Stimulated activated CD4-positive, alpha-beta T cell treated with anti-CD3 and anti-CD28 coated beads, Interleukin-2, amount 100 ng/mL, for 4 hours (primary cell): Measurements from ENCODE around the gene SLF1.

Experiments used
- DNase-seq: peaks from one replicate; pipeline ENCODE4 v3.0.0-alpha.2; 2020; ENCODE audit warnings: low read depth

SLF1 gene

DNA sequence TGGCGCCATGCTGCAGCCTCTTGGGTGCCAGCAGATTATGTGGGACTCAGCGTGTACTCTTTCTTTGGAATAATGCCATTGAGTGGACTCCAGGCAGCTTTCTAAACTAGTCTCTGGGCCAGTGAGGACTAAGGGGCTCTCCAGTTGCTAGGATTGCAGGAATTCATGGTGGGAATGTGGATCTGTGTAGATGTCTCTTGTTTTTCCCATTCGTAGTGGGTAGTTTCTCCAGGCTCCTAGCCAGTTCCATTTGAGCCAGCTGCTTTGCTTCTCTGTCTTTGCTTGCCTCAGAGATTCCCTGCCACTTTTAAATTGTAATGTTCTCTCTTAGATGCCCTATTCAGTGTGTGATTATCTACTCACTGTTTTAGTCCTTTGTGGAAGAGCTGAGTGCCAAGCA, 42.6 kb downstream of the SLF1 start:
- no peak for DNase-seq

- DNase-seq, result no peak
Measured at GRCh38 chr5:94667937-94668336, 49.5 kb downstream of the SLF1 start.

- DNase-seq, result no peak
Measured at GRCh38 chr5:94670726-94671125, 52.3 kb downstream of the SLF1 start.

DNA sequence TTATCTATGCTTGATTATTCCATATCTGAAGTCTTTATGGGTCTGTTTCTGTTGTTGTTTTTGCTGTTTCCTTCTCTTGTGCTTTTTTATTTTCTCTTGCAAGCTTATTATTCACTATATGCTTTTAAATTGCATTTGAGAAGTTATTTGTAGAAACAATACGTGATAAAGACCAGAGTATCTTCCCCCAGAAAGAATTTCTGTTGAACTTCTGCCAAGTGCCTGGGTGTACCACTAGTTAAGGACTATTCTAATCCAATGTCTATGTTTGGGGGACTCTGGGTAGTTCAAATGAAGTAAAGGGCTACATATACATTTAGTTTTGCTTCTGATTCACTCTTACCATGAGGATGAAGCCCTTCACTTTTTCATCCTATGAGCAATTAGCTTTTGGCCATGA, 54.3 kb downstream of the SLF1 start:
- no peak for DNase-seq

GRCh38 chr5:94674490-94675382, 56.3 kb downstream of the SLF1 start:
- DNase-seq, result no peak

DNA sequence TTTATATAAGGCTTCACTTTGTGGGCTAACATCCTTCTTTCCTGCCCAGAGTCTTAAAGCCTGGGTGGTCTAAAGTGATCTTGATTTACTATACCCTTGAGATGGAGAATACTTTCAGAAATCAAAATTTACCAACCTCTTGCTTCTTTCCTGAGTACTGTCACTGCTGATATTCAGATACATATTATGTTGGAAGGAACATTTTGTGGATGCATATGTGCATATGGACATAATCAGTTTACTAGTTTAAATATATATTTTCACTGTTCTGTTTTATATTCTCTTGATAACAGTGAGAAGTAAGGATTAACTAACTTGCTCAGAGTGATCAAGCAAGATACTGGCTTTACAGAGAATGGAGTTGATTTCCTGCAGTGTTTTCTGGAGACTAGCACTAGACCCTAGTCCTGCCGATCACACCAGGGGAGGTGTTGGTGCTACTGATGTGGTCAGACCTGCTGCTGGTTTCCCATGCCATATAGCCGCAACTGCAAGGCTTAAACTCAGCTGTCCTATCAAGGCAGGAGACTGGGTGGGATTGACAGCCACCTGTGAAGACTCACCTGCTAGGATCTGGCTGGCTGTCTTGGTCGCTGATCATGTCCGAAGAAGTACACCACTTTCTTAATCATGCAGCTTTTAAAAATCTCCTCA, 57.6 kb downstream of the SLF1 start:
- DNase-seq, result no peak

DNA sequence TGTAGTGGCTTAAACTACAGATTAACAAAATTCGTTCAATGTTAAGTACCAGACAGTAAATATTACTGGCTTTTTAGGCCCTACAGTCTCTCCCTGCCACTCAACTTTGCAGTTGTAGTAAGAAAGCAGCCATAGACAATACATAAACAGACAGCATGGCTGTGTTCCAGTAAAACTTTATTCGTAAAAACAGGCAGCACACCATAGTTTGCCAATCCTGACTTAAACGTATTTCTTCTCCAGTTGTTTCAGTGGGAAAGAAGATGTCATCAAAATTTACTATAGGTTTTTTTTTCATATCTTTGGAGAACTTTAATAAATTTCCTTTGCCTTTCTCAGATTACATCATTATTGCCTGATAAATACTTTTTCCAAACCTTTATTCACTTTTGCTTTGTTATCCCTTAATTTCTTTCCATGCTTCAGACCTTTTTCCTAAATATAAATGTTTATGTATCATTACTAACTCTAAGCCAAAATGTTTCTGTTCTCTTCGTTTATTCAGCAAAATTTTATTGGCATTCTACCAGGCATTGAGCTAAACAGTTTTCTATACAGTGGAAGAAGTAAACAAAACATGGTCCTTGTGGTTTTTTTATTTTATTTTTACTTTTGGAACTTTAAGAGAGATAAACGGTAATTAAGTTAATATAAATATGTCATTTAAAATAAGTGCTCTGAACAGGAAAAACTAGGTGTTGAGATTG, 64.5 kb downstream of the SLF1 start:
- no peak for DNase-seq

DNA sequence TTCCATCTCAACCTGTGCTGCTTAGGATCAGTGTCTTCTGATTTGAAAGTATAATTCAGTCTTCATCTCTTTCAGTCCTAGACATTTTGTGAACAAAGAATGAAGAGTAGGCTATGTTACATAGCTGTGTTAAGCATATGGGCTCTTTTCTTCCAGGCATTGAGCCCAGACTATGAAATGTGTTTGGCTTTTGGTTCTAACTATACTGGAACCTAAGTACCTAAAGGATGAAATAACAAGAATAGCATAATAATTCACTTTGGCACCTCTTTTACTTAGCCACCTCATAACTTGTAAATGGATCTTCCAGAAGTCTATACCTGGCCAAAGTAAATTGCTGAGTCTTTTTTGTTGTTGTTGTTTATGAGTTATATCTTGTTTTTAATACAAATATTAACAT, 71.4 kb downstream of the SLF1 start:
- no peak for DNase-seq

GRCh38 chr5:94690778-94691177, 72.3 kb downstream of the SLF1 start:
- DNase-seq, result no peak

GRCh38 chr5:94691291-94691690, 72.8 kb downstream of the SLF1 start:
- no peak for DNase-seq

- DNase-seq, result no peak
Measured at GRCh38 chr5:94691949-94692348, 73.5 kb downstream of the SLF1 start.

DNA sequence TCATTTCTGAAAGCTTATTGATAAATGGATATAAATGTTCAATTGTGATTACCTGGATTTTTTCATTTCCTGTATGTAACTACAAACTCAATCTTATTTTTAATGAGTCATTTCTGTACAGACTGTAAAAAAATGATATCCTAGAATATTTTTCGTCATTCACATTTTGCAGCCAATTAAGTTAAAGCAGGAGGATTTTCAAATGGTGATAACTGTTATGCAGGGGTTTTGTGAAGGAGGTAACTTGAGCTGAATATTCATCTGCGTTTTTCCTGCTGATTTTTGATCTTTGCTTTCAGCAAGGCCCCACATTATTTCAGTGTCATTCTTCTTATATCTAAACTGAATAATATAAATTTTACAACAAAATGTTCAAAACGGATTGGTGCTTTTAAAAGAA, 74.1 kb downstream of the SLF1 start:
- no peak for DNase-seq

- DNase-seq, result no peak
Measured at GRCh38 chr5:94693043-94693822, 74.8 kb downstream of the SLF1 start.

DNA sequence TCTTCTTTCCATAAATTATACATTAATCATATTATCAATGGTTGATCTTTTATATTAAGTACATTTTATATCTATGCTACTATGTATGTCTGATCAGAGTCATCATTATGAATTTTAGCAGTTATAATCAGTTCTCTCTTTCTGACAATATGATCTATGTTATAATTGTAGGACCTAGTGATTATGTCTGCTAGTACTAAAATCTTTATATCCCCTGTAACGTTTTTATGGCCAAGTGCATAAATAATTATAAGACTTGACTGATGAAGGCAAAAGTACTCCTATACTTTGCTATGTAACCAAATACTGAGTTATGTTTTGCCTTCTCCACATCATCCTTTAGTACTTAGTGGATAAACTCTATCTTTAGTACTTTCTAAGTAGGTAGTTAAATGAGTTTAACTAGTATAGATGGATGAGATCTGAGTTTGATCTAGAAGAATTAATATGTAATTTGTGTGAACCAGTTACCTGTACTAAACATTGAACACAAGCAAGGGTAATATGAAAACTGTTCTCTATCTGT, 75.4 kb downstream of the SLF1 start:
- no peak for DNase-seq

GRCh38 chr5:94694671-94695070, 76.2 kb downstream of the SLF1 start:
- DNase-seq, result no peak

GRCh38 chr5:94698197-94698596, 79.7 kb downstream of the SLF1 start:
- no peak for DNase-seq

GRCh38 chr5:94699562-94699961, 81.1 kb downstream of the SLF1 start:
- no peak for DNase-seq

DNA sequence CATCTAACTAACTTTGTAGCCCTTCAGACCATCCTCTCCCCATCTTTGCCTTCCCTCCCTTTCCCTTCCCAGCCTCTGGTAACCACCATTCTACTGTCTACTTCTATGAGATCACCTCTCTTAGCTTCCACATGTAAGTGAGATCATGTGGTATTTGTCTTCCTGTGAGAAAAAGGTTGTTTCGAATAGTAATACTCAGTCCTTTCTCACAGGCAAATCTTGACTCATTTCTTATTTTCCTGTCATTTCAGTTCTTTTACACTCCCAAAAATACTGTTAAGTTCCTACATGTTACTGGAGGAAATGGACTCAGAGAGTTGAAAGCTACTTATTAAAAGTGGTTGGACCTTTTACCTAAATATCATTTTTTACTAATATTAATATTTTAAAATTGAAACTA, 82.1 kb downstream of the SLF1 start:
- DNase-seq, result no peak

DNA sequence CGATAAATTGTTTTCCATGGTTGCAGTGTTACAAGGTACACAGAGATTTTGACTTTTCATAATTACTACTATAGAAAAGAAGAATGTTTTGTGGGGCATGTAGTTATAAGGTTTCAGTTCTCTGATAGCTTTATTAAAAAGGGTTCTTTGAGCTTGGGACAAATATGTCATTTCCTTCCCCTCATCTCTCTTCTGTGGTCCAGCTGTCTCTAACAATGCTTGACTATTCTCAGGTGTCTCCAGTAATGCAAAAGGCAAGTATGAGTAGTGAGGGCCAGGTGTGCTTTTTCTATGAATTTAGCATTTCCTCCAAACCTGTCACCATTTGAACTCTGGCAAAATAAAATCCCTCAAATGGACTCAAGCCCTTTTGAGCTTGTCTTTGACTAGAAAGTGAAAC, 84.3 kb downstream of the SLF1 start:
- DNase-seq, result no peak

- DNase-seq, result no peak
Measured at GRCh38 chr5:94705427-94705826, 87.0 kb downstream of the SLF1 start.

DNA sequence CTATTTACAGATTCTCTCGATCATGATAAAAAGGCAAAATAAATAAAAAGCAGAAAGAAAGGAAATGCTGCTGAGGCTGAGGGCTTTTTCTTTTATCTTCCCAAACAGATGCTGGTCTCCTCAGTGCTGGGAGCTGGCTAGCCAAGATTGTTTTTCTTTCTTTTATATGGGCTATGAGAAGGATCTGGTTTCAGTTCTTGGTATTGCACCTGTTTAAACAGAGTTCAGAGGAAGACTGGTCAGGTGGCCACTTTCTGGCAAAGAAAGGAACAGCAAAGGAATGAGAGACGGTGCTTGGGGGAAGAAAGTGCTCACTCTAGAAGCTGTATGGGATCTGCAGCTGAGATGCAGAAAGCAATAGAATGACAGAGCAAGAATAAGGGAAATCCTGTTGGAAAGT, 88.9 kb downstream of the SLF1 start:
- DNase-seq, result no peak

- no peak for DNase-seq
Measured at GRCh38 chr5:94709277-94709676, 90.8 kb downstream of the SLF1 start.
